ENCODE results near the gene TNFRSF19. TPM values are rescaled to one million over a fixed set of nuclear protein-coding genes. Genes with fewer than 3 reads are reported as not detected.
A peak's percentile ranks its signal among the peaks of the same experiment; 100 is the strongest.

The TNFRSF19 gene
- total and polyA plus RNA-seq, 10 donors: 1.0 to 12.2 (median 3.8) TPM

DNA sequence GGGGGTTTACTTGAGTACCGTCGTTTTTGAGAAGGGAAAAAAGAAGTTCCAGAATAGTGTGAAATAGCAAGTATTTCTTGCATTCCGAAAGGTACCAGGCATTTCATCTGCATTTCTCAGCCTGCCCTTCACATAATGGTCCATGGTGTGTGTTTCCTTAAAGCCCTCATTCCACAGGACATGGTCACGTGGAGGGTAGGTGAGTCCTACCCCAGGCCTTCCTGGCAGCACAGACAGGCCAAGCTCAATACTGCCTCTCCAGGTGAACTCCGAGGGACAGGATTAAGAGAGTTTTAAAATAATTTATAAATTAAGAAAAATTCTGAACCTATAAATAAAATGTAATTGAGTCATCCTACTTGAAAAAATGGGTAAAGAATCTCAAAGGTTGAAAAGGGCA is 64.7 kb downstream of the TNFRSF19 start:
- TF ChIP-seq POLR2A (IDR thresholded peaks at IDR 0.05) (no peak), POLR2AphosphoS5 (IDR thresholded peaks at IDR 0.05) (no peak)
- TF ChIP-seq, protein P1, sequence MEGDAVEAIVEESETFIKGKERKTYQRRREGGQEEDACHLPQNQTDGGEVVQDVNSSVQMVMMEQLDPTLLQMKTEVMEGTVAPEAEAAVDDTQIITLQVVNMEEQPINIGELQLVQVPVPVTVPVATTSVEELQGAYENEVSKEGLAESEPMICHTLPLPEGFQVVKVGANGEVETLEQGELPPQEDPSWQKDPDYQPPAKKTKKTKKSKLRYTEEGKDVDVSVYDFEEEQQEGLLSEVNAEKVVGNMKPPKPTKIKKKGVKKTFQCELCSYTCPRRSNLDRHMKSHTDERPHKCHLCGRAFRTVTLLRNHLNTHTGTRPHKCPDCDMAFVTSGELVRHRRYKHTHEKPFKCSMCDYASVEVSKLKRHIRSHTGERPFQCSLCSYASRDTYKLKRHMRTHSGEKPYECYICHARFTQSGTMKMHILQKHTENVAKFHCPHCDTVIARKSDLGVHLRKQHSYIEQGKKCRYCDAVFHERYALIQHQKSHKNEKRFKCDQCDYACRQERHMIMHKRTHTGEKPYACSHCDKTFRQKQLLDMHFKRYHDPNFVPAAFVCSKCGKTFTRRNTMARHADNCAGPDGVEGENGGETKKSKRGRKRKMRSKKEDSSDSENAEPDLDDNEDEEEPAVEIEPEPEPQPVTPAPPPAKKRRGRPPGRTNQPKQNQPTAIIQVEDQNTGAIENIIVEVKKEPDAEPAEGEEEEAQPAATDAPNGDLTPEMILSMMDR (IDR thresholded peaks at IDR 0.05 in 8 of 11, conservative IDR thresholded peaks at IDR 0.05 in 3 of 11): no peak
- Histone ChIP-seq H3K27me3 (replicated peaks in 1 of 7) (peaks cover 0 to 5% (median 0%) of the 10 kb centered on the region in 7 donors), H3K27ac (no peak overlapping the region), H3K4me1 (peaks cover 0 to 26% (median 6%) of the 10 kb centered on the region in 6 donors), H3K36me3 (no peaks in the 10 kb centered on the region), H3K4me3 (no peak overlapping the region), H3K9me3 (no peaks in the 10 kb centered on the region)
- 73 to 92% (median 88%) methylated on average over 5 of the region's 5 CpGs for WGBS, 5 donors
- no peak for DNase-seq
- intact Hi-C loops (cut with DNase I; ENCODE audit: low total_unique reads): no loop called here

DNA sequence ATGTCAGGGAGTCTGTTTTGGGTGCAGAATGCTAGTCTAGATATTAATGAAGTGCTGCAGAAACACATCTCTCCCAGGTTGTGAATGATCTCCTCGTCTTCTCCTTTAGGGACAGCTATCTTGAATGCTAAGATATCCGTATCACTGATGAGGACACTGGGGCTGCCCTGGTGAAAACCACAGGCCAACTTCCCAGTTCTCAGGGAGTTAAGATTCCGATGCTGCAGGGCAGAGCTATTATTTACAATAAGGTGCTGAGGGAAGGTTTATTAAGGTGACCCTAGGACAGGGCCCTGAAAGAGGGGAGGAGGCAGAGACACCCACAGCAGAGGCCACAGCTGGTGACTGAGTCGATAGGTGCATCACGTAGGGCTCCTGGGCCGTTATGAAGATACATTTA is 66.1 kb downstream of the TNFRSF19 start:
- peaks cover 0 to 26% (median 6%) of the 10 kb centered on the region in 6 donors for H3K4me1 ChIP-seq
- no peaks in the 10 kb centered on the region for H3K27me3 ChIP-seq (replicated peaks in 1 of 7)
- no peaks in the 10 kb centered on the region for H3K36me3 ChIP-seq
- H3K9me3 ChIP-seq: no peaks in the 10 kb centered on the region
- H3K27ac ChIP-seq: peak overlapping the region in 4 of 8 donors; percentile 4 to 28 (median 15)
- no peak for DNase-seq
- no peak overlapping the region for H3K4me3 ChIP-seq
- TF ChIP-seq POLR2A (IDR thresholded peaks at IDR 0.05): no peak
- intact Hi-C loops (cut with DNase I; ENCODE audit: low total_unique reads): no loop called here
- 46 to 87% (median 60%) methylated on average over 6 of the region's 6 CpGs for WGBS, 5 donors

DNA sequence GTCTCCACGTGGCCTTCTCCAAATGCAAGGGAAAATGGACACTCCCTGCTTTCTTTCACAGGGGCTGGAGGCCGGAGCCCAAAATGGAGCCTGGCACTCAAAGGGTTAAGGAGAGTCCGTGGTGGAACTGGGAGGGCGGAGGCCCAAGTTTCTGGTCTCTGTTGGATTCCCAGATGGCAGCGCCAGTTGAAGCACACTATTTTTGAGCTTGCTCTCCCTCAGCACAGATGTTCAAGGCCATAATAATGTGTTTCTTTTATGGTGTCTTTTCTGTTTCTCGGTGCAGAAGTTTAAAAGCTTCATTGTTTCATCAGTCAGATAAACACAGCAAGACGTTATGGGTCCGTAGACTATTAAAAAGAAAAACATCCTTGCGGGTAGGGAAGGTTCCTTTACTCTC is 67.6 kb downstream of the TNFRSF19 start:
- DNase-seq: no peak
- no peaks in the 10 kb centered on the region for H3K27me3 ChIP-seq (replicated peaks in 1 of 7)
- no peaks in the 10 kb centered on the region for H3K9me3 ChIP-seq
- no peaks in the 10 kb centered on the region for H3K36me3 ChIP-seq
- H3K4me3 ChIP-seq: no peak overlapping the region
- no peak for TF ChIP-seq POLR2AphosphoS5 (IDR thresholded peaks at IDR 0.05)
- intact Hi-C loops (cut with DNase I; ENCODE audit: low total_unique reads): no loop called here
- 77 to 82% (median 81%) methylated on average over 9 of the region's 9 CpGs for WGBS, 5 donors
- H3K27ac ChIP-seq: no peak overlapping the region
- peaks cover 0 to 22% (median 6%) of the 10 kb centered on the region in 6 donors for H3K4me1 ChIP-seq

DNA sequence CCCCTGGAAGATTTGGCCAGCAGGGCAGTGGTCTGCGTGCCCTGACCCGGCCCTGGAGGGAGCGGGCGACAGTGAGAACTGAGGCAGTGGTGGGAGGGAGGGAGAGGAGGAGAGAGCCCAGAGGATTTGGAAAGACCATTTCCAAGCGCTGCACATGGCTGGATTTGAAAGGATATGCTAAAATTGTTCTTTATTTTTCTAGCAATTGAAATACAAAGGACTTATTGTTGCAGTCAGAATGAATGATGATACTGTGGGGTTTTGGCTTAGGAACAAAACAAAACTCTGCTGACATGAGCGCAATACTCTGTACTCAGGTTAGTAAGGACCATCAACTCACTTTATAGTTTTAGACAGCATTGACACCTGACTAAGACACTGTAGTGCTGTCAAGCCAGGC is 69.5 kb downstream of the TNFRSF19 start:
- WGBS, 5 donors: 94 to 99% (median 97%) methylated on average over 6 of the region's 6 CpGs
- Histone ChIP-seq H3K27me3 (replicated peaks in 1 of 7) (no peaks in the 10 kb centered on the region), H3K9me3 (no peaks in the 10 kb centered on the region), H3K4me3 (no peak overlapping the region), H3K4me1 (peaks cover 0 to 26% (median 6%) of the 10 kb centered on the region in 6 donors), H3K27ac (no peak overlapping the region), H3K36me3 (no peaks in the 10 kb centered on the region)
- TF ChIP-seq, protein P1 (IDR thresholded peaks at IDR 0.05 in 8 of 11, conservative IDR thresholded peaks at IDR 0.05 in 3 of 11): no peak
- TF ChIP-seq POLR2AphosphoS5 (IDR thresholded peaks at IDR 0.05): no peak
- no peak for TF ChIP-seq POLR2A (IDR thresholded peaks at IDR 0.05)
- intact Hi-C loops (cut with DNase I; ENCODE audit: low total_unique reads): no loop called here
- no peak for DNase-seq

DNA sequence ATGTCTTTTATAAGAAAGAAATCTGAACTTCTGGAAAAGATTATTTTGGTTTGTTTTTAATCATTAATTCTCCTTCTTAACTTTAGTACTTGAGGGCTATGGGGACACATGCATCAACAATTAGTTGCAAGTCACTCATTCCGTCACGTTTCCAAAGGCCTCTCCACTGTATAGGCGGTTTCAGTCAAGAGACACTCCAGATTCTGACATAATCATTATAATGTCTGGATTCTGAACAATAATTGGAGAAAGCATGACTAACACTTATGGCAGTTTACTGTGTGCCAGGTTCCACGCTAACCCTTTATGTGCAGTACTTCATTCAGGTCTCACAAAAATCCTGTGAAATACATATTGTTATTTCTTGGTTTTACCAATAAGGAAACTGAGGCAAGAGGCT is 71.9 kb downstream of the TNFRSF19 start:
- Histone ChIP-seq H3K27ac (no peak overlapping the region), H3K36me3 (no peaks in the 10 kb centered on the region), H3K4me1 (peaks cover 0 to 16% (median 3%) of the 10 kb centered on the region in 6 donors), H3K9me3 (no peaks in the 10 kb centered on the region), H3K4me3 (no peak overlapping the region), H3K27me3 (replicated peaks in 1 of 7) (no peaks in the 10 kb centered on the region)
- DNase-seq: no peak
- WGBS, 5 donors: 87 to 92% (median 91%) methylated on average over 4 of the region's 4 CpGs
- intact Hi-C loops (cut with DNase I; ENCODE audit: low total_unique reads): no loop called here
- TF ChIP-seq POLR2AphosphoS5 (IDR thresholded peaks at IDR 0.05) (no peak), POLR2A (IDR thresholded peaks at IDR 0.05) (no peak)
- TF ChIP-seq, protein P1 (IDR thresholded peaks at IDR 0.05 in 8 of 11, conservative IDR thresholded peaks at IDR 0.05 in 3 of 11): no peak

Measured in spleen (tissue), 11 donors.